IPS-18a (cell line): ENCODE data around the gene XPO1.

Experiments used
- H3K27ac ChIP-seq: one replicate; pipeline ENCODE4 v1.5.1; 2013; ENCODE audit warnings: low read length
- H3K27me3 ChIP-seq: one replicate; pipeline ENCODE4 v1.6.1; 2013; ENCODE audit warnings: mild to moderate bottlenecking, low read length; ENCODE audit not compliant: control insufficient read depth, insufficient read depth
- H3K36me3 ChIP-seq: one replicate; pipeline ENCODE4 v1.6.1; 2013; ENCODE audit warnings: low read depth, low read length; ENCODE audit not compliant: control insufficient read depth
- H3K4me1 ChIP-seq: one replicate; pipeline ENCODE4 v1.6.1; 2013; ENCODE audit warnings: low read depth, low read length; ENCODE audit not compliant: control insufficient read depth
- H3K4me3 ChIP-seq: one replicate; pipeline ENCODE4 v1.5.1; 2013; ENCODE audit warnings: low read length
- H3K9ac ChIP-seq: one replicate; pipeline ENCODE4 v1.6.1; 2013; ENCODE audit warnings: mild to moderate bottlenecking, low read length, moderate library complexity
- H3K9me3 ChIP-seq: one replicate; pipeline ENCODE4 v1.6.1; 2013; ENCODE audit warnings: low read depth, low read length; ENCODE audit not compliant: control insufficient read depth

Gene XPO1

GRCh38 chr2:61439241-61440002, 98.7 kb downstream of the XPO1 start:
- H3K4me1 ChIP-seq: peaks cover 4% of the 10 kb centered on the region
- H3K4me3 ChIP-seq: no peak overlapping the region
- H3K27ac ChIP-seq: no peak overlapping the region
- no peaks in the 10 kb centered on the region for H3K27me3 ChIP-seq
- no peak overlapping the region for H3K9ac ChIP-seq
- H3K36me3 ChIP-seq: no peaks in the 10 kb centered on the region
- H3K9me3 ChIP-seq: no peaks in the 10 kb centered on the region

- Histone ChIP-seq H3K36me3 (no peaks in the 10 kb centered on the region), H3K9ac (no peak overlapping the region), H3K27me3 (no peaks in the 10 kb centered on the region), H3K27ac (no peak overlapping the region), H3K4me1 (peaks cover 7% of the 10 kb centered on the region), H3K9me3 (no peaks in the 10 kb centered on the region), H3K4me3 (no peak overlapping the region)
These were observed 99.5 kb downstream of the XPO1 start for GRCh38 chr2:61438670-61439069.

- no peak overlapping the region for H3K4me3 ChIP-seq
- peaks cover 3% of the 10 kb centered on the region for H3K4me1 ChIP-seq
- H3K9me3 ChIP-seq: no peaks in the 10 kb centered on the region
- no peak overlapping the region for H3K27ac ChIP-seq
- no peaks in the 10 kb centered on the region for H3K36me3 ChIP-seq
- H3K27me3 ChIP-seq: no peaks in the 10 kb centered on the region
- no peak overlapping the region for H3K9ac ChIP-seq
These were observed 101.0 kb downstream of the XPO1 start for GRCh38 chr2:61437170-61437569.

- H3K9me3 ChIP-seq: no peaks in the 10 kb centered on the region
- no peak overlapping the region for H3K27ac ChIP-seq
- H3K9ac ChIP-seq: no peak overlapping the region
- no peak overlapping the region for H3K4me3 ChIP-seq
- H3K4me1 ChIP-seq: peaks cover 3% of the 10 kb centered on the region
- no peaks in the 10 kb centered on the region for H3K36me3 ChIP-seq
- H3K27me3 ChIP-seq: no peaks in the 10 kb centered on the region
These were observed 102.1 kb downstream of the XPO1 start for GRCh38 chr2:61436092-61436491.

- Histone ChIP-seq H3K27me3 (no peaks in the 10 kb centered on the region), H3K4me1 (peaks cover 3% of the 10 kb centered on the region), H3K9me3 (no peaks in the 10 kb centered on the region), H3K4me3 (no peak overlapping the region), H3K9ac (no peak overlapping the region), H3K36me3 (no peaks in the 10 kb centered on the region), H3K27ac (no peak overlapping the region)
These were observed 102.9 kb downstream of the XPO1 start for GRCh38 chr2:61435291-61435690.

GRCh38 chr2:61434314-61434713, 103.8 kb downstream of the XPO1 start:
- Histone ChIP-seq H3K36me3 (no peaks in the 10 kb centered on the region), H3K4me3 (no peak overlapping the region), H3K9me3 (no peaks in the 10 kb centered on the region), H3K27ac (no peak overlapping the region), H3K4me1 (peaks cover 3% of the 10 kb centered on the region), H3K9ac (no peak overlapping the region), H3K27me3 (no peaks in the 10 kb centered on the region)

- Histone ChIP-seq H3K4me3 (no peak overlapping the region), H3K9me3 (no peaks in the 10 kb centered on the region), H3K27ac (no peak overlapping the region), H3K4me1 (peaks cover 3% of the 10 kb centered on the region), H3K9ac (no peak overlapping the region), H3K36me3 (no peaks in the 10 kb centered on the region), H3K27me3 (no peaks in the 10 kb centered on the region)
These were observed 104.5 kb downstream of the XPO1 start for GRCh38 chr2:61433606-61434005.

- Histone ChIP-seq H3K4me3 (no peak overlapping the region), H3K27me3 (no peaks in the 10 kb centered on the region), H3K9ac (no peak overlapping the region), H3K36me3 (no peaks in the 10 kb centered on the region), H3K4me1 (peaks cover 3% of the 10 kb centered on the region), H3K9me3 (no peaks in the 10 kb centered on the region), H3K27ac (no peak overlapping the region)
These were observed 105.2 kb downstream of the XPO1 start for GRCh38 chr2:61432990-61433389.

- Histone ChIP-seq H3K36me3 (no peaks in the 10 kb centered on the region), H3K27ac (no peak overlapping the region), H3K27me3 (no peaks in the 10 kb centered on the region), H3K4me1 (peaks cover 7% of the 10 kb centered on the region), H3K9me3 (no peaks in the 10 kb centered on the region), H3K9ac (no peak overlapping the region), H3K4me3 (no peak overlapping the region)
These were observed 106.8 kb downstream of the XPO1 start for GRCh38 chr2:61431345-61431744.
